ENCODE data around the gene RAB7B. TPM values are rescaled to one million over a fixed set of nuclear protein-coding genes. Genes with fewer than 3 reads are reported as not detected.
A peak's percentile ranks its signal among the peaks of the same experiment; 100 is the strongest.

The RAB7B gene
- total RNA-seq, 1 experiment from 2014 or later = 3.4 TPM

DNA sequence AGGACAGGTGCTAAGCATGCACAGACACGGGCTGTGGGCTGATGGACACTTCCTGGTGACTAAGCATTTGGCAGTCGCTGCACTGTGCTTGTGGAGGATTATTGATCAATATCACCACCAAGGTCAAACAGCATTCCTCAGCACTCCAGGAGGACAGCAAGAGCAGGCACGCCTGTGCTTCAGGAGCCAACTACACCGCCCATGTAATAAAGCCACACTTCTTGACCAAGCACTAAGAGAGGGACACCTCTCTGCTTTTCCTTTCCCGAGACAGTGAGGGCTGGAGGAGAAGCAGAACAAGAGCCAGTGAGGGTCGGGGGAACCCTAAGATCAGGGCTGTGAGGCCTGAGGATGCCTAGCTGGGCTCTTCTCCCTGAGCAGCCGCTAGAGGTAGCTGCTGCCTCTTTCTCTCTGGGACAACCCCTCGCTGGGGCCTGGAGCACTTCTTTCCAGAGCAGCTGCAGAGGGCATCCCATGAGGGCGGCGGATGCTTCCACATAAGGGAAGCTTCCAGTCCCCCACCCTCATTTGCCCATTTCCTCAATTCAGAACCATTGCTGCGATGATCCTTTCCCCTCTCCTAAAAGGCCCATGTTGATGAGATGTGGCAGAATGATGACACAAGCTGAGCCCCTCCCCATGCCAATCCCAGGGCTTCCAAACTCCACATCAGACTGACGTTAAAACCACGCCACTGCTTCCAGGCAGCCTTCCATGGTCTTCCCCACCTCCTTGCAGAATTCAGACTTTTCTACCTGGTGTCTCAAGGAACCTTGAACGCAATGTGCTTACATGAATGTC is 19.1 kb downstream of the RAB7B start:
- in situ Hi-C loops (cut with HindIII; ENCODE audit: low pct_unique_long_range_greater_than_20kb, low sequenced_read_pairs) = no loop called here
- DNase-seq (ENCODE audit: low read depth, low spot score) = peak; percentile 78

DNA sequence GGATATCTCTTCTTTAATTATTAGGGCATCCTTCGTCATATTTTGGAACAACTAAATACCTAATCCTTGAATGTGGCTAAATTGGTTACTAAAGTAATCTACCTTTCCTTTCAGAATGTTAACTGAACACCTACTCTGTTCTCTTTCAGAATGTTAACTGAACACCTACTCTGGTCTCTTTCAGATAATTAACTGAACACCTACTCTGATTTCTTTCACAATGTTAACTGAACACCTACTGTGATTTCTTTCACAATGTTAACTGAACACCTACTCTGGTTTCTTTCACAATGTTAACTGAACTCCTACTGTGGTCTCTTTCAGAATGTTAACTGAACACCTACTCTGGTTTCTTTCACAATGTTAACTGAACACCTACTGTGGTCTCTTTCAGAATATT is 21.9 kb downstream of the RAB7B start:
- in situ Hi-C loops (cut with HindIII; ENCODE audit: low pct_unique_long_range_greater_than_20kb, low sequenced_read_pairs) = no loop called here
- no peak for DNase-seq (ENCODE audit: low read depth, low spot score)

DNA sequence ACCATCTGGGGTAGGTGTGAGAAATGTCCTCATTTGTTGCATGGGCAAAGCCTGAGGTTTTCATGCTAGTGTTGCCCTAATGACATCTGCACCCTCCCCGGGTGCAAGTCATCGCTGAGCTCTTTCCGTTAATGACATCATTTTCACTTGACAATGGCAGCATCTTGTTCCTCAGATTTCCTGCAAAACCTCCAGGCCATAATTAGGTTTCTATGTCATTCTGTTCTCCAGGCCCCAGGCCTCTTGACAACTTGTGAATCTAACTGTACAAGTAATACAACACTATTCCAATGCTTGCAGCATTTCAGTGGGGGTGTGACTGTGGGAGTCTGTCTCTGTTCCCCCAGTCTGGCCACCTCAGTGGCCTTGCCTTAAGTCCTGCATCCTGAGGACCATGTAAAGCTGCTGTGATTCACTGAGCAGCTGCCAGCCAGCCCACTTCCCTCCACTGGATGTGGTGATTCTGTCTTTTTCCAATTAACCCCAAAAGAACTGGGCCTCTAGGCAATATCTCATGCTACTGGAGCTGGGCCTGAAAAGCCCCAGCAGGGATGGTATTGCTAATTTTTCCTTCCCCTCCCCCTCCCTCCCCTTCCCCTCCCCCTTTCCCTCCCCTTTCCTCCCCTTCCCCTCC is 22.8 kb downstream of the RAB7B start:
- in situ Hi-C loops (cut with HindIII; ENCODE audit: low pct_unique_long_range_greater_than_20kb, low sequenced_read_pairs) = no loop called here
- no peak for DNase-seq (ENCODE audit: low read depth, low spot score)

DNA sequence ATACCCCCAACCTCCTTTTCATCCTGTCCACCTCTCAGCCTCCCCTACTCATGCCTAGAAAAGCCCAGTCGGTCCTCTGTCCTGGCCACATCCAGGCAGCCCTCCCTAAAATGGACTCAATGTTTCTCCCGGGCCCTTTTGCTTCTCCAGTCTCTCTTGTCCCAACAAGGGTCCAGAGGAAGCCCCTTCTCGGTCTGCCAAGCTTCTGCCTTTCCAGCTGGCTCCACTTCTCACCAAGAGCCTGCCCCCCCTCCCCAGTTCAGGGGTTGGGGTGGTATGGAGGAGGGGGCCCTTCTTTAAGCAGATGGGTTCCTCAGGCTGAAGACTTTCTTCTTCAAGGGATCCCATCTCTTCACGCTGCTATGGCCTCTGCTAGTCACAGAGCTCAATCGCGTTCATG is 23.9 kb downstream of the RAB7B start:
- DNase-seq (ENCODE audit: low read depth, low spot score) = no peak
- in situ Hi-C loops (cut with HindIII; ENCODE audit: low pct_unique_long_range_greater_than_20kb, low sequenced_read_pairs) = no loop called here

DNA sequence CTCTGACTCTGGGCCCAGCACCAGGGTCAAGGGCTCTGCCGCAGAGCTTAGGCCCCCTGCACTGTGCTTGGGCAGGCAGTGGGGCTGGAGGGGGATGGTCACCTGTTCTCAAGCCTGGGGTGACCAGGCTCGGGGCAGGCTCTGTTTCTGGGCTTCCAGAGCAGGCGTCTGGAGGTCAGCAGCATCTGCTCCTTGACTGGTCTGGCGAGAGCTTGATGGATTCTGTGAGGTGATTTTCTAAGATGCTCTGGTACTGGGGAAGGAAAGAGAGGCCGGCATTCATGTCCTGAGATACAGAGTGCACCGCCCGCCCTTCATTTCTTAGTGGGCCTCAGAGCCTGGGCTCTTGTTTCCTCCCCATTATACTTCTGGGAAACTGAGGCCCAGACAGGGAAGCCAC is 24.5 kb downstream of the RAB7B start:
- DNase-seq (ENCODE audit: low read depth, low spot score) = no peak
- in situ Hi-C loops (cut with HindIII; ENCODE audit: low pct_unique_long_range_greater_than_20kb, low sequenced_read_pairs) = no loop called here

DNA sequence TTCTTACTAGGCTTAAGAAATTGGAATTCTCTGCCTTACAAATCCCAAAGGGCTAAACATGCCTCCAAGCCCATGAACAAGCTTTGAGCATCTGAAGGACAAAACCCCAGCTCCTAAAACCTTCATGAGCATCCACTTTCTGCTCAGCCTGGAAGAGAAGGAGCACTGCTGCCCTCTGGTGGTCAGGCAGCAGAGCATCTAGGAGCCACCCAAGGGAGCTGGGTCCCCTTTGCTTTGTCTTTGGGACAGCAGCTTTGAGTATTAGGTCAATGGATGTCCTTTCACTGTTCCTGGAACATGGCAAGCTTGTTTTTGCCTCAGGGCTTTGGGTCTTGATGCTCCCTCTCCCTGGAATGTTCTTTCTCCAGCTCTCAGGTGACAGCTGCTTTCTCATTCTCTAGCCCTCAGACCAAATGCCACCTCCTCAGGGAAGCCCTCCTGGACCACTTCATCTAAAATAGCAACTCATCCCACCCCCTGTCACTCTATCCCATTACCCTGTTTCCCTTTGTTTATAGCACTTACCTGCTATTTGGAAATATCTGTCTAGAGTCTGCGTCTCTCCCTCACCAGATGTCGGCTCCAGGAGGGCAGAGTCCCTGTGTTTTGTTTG is 25.7 kb downstream of the RAB7B start:
- in situ Hi-C loops (cut with HindIII; ENCODE audit: low pct_unique_long_range_greater_than_20kb, low sequenced_read_pairs) = no loop called here
- peak; percentile 81 for DNase-seq (ENCODE audit: low read depth, low spot score)

DNA sequence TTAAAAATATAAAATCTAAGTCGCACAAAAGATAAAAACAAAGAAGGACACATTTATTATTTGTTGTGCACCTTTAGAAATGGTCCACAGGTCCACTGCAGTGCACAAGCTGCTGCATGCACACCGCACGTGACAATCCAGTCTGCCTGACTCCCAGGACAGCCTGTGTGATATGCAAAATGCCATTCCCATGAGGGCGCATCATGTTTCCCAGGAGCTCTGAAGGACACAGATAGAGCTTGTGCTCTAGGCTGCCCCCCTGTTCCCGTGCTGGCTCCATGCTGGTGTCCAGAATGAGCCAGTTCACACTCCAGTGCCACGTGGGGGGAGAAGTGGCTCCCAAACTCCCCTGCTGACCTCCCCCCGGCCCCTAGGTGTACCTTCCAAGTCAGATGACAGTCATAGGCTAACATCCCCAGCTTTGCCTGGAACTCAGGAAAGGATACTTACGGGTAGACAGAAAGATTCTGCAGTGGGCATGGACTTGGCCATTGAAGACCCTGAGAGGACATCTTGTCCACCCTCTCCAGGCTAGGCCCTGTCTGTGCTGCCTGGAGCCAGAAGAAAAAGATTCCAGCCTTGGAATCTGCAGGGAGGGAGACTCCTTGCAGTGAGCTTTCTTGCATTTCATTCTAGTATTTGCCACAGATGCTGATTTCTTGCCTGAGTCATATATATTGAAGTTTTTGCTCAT is 26.3 kb downstream of the RAB7B start:
- in situ Hi-C loops (cut with HindIII; ENCODE audit: low pct_unique_long_range_greater_than_20kb, low sequenced_read_pairs) = no loop called here
- DNase-seq (ENCODE audit: low read depth, low spot score) = peak; percentile 57

DNA sequence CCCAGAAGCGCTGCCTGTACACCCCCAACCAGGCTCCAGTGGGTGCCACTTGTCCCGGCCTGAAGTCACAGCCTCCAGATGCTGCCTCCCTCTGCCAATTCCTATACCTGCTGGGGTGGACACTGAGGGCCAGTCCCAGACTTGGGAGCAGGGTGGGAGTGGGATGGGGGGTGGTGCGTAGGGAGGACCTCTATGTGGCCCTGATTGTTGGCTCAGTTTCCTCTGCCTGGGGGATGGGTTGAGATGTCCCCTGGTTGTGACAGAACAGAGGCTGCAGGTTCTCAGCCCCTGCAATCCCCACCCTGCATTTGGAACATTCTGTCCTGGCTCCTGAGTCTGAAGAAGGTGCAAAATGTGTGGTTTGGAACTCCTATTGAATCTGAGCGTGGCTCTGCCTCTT is 27.2 kb downstream of the RAB7B start:
- in situ Hi-C loops (cut with HindIII; ENCODE audit: low pct_unique_long_range_greater_than_20kb, low sequenced_read_pairs) = no loop called here
- DNase-seq (ENCODE audit: low read depth, low spot score) = no peak

DNA sequence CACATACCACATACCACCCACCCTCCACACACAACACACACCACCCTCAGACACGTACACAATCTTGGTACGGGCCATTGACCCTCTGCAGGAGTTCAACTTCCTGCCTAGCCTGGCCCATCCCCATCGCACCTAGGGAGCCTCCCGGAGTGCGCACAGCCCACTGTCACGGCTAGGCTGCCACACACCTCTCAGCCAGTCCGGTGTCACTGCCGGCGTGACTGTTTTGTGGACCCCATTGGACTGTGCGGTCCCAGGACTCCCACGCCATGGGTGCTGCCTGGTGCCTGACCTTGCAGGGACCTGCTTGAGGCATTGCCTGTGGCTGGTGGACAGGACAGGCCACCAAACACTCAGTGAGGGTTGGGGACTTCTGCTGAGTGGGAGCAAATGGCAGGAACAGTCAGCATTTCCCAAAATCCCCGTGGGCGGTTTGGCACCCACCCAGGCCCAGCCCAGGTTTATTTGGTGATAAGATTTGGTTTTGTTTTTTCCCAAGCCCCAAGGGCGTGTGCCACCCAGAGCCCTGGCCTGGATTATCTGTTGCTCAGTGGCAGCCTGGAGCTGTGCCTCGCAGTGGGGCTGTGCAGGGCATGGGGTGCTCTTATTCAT is 27.7 kb downstream of the RAB7B start:
- in situ Hi-C loops (cut with HindIII; ENCODE audit: low pct_unique_long_range_greater_than_20kb, low sequenced_read_pairs) = no loop called here
- DNase-seq (ENCODE audit: low read depth, low spot score) = no peak

DNA sequence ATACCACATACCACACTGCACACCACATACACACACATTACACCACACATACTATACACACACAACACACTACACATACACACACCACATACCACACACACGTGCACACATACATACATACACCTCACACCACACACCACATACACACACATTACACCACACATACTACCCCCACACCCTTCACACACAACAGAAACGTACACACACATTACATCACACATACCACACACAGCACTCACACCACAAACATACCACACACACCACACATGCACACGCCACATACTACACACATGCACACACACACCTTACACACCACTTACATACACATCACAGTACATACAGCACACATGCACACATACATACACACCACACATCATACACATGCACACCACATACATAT is 28.5 kb downstream of the RAB7B start:
- no peak for DNase-seq (ENCODE audit: low read depth, low spot score)
- in situ Hi-C loops (cut with HindIII; ENCODE audit: low pct_unique_long_range_greater_than_20kb, low sequenced_read_pairs) = no loop called here

DNA sequence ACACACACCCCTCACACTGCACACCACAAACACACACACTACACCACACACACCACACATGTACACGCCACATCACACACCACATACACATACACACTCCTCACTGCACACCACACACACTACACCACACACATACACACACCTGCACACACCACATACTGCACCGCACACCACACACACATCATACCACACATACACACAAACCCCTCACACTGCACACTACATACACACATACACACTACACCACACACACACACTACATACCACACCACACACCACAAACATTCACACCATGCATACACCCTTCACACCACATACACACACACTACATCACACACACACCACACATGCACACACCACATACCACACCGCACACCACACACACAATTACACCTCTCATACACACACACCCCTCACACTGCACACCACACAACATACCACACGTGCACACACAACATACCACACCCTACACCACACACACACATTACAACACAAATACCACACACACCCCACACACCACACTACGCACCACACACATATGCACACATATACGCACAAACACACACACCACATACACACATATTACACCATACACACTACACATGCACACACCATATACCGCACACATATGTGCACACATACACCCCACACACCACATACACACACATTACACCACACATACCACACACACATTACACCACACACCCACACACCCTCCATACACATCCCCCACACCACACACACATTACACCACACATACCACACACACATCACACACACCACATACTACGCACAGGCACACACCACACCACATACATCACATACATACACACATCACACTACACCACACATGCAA is 29.6 kb downstream of the RAB7B start:
- in situ Hi-C loops (cut with HindIII; ENCODE audit: low pct_unique_long_range_greater_than_20kb, low sequenced_read_pairs) = no loop called here
- no peak for DNase-seq (ENCODE audit: low read depth, low spot score)

DNA sequence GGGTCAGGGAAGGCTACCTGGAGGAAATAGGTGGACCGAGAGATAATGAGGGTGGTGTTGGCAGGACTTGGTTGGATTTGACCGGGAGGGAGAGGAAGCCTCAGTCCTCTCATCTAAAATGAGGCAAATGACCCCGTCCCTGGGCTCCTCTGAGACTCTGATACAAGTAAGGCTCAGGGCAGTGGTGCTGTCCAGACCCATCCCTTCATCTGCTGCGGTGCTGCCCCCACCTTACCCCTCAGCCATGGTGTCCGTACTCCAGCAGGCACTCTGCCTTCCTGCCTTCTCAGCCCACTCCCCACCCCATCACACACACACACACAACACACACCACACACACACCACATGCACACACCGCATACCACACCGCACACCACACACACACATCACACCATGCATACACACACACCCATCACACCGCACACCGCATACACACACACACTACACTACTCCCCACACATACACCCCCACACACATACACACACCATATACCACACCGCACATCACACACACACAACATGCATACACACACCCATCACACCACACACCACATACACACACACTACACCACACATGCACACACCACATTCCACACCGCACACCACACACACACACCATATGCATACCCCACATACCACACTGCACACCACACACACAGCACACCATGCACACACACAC is 30.6 kb downstream of the RAB7B start:
- no peak for DNase-seq (ENCODE audit: low read depth, low spot score)
- in situ Hi-C loops (cut with HindIII; ENCODE audit: low pct_unique_long_range_greater_than_20kb, low sequenced_read_pairs) = no loop called here

DNA sequence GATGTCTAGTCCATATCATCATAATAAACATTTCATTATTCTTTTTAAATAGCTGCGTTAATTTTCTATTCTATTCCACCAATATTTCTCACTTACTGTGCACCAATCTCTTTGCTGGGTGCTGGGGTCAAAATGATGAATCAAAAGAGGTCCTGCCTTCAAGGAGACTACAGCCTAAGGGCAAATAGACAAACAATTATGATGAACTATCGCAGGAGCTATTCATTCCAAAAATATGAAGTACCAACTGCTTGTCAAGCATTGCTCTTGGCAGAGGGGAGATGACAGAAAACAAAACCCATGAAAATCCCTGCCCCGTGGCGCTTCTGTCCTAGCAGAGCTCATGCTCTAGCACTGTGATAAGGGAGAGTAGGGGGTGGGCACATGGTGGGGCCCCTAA is 31.1 kb downstream of the RAB7B start:
- no peak for DNase-seq (ENCODE audit: low read depth, low spot score)
- in situ Hi-C loops (cut with HindIII; ENCODE audit: low pct_unique_long_range_greater_than_20kb, low sequenced_read_pairs) = no loop called here

DNA sequence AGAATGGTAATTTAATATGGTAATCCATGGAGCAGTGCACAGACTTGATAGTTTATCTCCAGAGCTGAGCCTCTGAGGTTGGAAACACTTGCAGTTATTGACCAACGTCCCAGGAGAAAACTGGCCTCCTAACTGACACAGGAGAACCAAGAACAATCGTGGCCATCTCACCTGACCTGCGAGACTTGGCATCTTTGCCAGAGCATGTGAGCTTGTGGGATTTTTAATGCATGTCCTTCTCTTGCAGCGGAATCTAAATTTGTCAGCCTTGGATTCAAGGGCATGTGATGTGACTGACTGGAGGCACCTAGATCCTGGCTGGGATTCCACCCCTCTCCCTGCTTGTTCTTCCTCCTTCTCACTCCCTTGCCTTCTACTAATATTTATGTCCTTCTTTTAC is 32.1 kb downstream of the RAB7B start:
- peak; percentile 36 for DNase-seq (ENCODE audit: low read depth, low spot score)
- in situ Hi-C loops (cut with HindIII; ENCODE audit: low pct_unique_long_range_greater_than_20kb, low sequenced_read_pairs) = no loop called here

DNA sequence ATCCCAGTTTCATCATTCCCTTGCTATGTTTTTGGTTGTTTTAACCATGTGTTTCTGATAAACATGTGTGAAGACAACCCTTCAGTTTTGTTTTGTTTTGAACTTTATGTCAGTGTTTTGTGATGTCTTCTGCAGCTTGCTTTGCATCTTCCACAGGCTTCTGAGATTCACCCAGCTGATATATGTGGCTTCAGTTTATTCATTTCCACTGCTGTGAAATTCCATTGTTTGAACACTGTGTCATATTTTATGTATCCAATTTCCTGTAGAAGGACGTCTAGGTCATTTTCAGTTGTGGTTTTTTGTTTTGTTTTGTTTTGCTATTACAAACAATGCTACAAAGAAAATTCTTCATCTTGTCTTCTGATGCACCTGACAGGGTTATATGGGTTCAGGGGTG is 32.7 kb downstream of the RAB7B start:
- in situ Hi-C loops (cut with HindIII; ENCODE audit: low pct_unique_long_range_greater_than_20kb, low sequenced_read_pairs) = no loop called here
- DNase-seq (ENCODE audit: low read depth, low spot score) = no peak

DNA sequence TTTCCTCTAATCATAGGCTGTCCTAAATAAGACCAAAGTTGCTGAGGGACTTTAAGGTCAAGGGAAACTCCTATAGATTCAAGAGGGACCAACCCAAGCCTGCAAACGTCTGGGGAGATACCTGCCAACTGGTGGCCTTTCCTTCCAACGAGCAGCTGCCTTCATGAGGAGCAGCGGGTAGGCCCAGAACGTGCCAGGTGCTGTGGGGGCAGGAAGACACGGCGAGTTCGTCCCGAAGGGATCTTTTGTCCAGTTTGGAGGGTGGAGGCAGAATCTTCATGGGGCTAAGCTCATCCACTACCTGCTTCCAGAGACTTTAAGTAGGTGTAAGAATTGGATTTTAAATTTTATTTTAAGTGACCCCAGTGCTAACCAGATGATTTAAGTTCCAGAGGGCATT is 34.0 kb downstream of the RAB7B start:
- no peak for DNase-seq (ENCODE audit: low read depth, low spot score)
- in situ Hi-C loops (cut with HindIII; ENCODE audit: low pct_unique_long_range_greater_than_20kb, low sequenced_read_pairs) = no loop called here

Measured in SK-MEL-5 (cell line).